B cell (primary cell): Measurements from ENCODE around the gene GPHN.

Experiments used
- CTCF ChIP-seq: fragments of 200-600 bp; IDR thresholded peaks from one replicate; pipeline ENCODE4 v1.8.0; 2022; ENCODE audit warnings: antibody characterized with exemption, mild to moderate bottlenecking
- EZH2 ChIP-seq: IDR thresholded peaks from 2 replicates; pipeline ENCODE4 v1.6.1; 2012; ENCODE audit warnings: borderline replicate concordance, low read depth, mild to moderate bottlenecking, moderate library complexity, low read length; ENCODE audit not compliant: insufficient read depth, poor library complexity, severe bottlenecking

GRCh38 chr14:66508846-66509621 is 1.1 kb downstream of the GPHN start:
- TF ChIP-seq CTCF (no peak), EZH2 (no peak)
